SK-N-DZ (cell line): Measurements from ENCODE around the gene UBA52.
"Not testable (repeated sequence)": the region's sequence is repeated elsewhere in the genome, so short reads cannot be mapped to it uniquely, and the experiment has no call there.

Experiments
- DNase-seq: peaks from one replicate; pipeline ENCODE4 v3.0.0-alpha.2; 2015; ENCODE audit warnings: low spot score

UBA52 gene

GRCh38 chr19:18592732-18593131, 21.1 kb downstream of the UBA52 start:
- DNase-seq = not testable (repeated sequence)

DNA sequence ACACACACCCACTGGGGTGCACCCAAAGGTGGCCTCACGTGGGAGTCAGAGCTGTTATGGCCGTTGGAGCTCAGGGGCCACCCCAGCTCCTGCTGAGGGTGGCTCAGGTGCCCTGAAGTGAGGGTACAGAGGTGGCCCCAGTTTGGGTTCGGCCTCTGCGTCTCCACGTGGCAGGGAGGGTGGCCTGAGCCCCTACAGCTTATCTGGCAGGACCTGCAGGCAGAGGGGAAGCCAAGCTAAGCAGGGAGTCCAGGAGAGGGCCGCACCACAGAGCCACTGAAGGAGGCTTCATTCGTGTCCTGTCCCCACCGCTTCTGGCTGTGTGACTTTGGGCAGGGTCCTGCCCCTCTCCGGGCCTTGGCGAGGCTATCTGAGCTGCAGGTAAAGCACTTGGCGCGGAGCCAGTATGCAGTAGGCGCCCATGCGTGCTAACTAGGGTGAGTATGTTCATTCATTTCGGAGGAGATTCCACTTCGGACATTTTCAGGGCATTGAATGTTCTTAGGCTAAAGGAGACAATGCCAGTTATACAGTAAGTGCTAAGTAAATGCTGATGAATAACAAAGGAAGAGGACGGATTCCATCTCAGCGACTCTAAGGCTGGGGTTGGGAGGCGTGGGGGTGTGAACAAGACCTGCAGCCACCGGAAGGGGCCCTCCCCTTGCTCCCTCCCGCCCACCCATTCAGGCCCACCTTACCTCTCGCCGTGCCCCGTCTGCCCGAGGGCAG, 21.9 kb downstream of the UBA52 start:
- no peak for DNase-seq

- DNase-seq = peak; percentile 69
Observed at GRCh38 chr19:18594096-18594823, 22.6 kb downstream of the UBA52 start.

DNA sequence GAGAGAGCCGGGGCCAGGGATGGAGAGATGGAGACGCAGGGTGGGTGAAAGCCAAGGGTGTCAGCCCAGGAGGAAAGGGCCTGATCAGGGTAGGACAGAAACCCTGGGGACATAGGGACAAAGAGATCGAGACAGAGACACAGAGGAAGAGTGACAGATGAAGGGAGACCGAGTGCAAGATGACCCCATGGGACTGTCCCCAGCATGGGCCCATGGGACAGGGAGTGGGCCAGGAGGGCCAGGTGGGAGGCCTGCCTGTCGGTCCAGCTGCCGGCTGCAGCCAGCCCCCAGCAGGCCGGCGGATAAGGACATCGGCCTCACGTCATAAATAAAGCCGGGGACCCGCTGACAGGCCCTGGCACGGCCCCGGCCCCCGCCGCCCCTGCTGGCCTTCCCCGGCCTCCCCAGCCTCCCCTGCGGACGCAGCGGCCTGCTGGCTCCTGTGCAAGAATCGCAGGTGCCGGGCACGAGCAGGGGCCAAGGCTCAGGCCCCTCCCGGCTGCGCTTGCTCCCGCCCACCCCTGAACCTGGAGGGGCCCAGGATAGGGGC, 23.2 kb downstream of the UBA52 start:
- DNase-seq = no peak

DNA sequence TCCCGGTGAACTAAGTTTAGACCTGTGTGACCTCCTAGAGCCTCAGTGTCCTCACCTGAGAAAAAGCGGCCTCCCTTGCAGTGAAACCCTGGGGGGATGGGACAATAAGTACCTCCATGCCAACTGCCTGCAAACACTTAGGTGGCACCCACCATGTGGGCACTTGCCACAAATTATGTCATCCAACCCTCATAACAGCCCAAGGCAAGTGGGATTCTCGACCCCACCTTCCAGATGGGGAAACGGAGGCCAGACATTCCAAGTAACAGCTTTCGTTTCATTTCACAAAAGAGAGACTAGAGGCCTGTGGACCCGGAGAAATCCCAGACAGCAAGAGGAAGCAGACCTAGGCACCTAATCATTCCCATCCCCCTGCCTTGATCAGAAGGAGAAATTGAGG, 23.8 kb downstream of the UBA52 start:
- no peak for DNase-seq

DNA sequence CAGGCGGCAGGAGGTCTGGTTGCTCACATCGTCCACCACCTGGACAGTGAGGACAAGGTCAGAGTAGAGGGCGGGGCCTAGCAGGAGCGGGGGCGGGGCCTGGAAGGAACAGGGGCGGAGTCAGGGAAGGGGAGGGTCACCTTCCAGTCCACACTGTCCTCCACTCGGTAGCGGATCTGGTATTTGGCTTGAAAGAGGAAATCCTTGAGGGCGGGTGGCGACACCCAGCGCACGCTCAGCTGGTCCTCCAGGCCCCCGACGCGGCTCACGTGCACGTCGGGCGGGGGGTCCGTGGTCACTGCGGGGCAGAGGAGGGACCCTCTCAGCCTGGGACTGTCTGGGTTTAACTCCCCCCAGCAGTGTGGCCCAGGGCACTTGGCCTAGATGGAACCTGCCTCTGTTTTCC, 25.1 kb downstream of the UBA52 start:
- peak; percentile 79 for DNase-seq

DNA sequence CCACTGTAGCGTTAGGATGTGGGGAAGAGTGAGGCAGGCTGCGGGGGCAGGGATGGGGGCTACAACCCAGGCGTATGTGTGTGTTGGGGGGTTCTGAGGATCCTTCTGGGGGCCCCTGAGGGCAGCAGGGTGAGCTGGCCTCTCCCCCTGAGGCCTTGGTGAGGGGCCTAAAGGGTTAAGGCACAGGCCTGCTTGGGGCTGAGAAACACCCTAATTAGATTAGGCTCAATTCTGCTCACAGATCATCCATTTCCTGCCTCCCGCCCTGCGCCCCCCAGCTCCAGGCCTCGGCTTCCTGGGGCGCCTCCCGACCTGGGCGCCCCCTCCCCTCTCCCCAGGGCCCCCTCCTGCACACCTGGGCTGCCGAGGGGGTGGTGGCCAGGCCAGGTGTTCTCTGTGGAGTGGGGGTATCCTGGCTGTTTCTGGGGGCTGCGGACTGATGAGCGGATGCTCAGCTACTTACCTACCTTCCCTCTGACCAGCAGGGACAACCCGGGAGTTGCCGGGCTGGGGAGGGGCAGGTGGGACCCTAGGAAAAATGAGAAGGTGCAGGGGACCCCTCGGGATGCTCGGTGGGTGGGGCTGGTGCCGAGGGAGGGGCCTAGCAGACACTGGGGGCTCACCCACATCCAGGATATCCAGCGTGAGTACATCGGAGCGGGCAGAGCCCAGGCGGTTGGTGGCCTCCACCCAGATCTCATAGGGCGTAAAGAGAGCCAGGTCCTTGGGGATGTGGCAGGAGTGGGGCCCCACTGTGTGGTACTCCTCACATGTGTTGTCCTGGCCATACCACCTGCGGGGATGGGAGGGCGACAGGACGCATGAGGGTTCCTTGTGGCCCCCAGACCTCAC, 26.4 kb downstream of the UBA52 start:
- DNase-seq = peak; percentile 75

DNA sequence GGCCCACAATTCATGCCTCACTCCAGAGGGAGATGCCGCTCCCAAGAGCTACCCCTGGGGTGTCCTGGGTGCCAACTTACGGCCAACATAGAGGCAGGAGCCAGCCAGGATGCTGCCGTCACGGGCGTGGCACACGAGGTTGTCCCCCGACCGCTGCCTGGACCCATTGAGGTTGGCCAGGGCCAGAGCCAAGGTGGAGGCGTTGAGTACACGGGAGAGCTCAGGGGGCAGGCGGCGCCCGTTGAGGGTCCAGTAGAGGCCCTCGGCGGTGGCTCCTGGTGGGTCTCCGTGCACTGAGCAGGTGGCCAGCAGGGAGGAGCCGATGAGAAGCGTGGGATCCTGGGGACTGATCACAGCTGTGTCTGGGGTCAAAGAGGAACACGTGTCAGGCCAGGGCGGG, 27.8 kb downstream of the UBA52 start:
- DNase-seq = no peak

DNA sequence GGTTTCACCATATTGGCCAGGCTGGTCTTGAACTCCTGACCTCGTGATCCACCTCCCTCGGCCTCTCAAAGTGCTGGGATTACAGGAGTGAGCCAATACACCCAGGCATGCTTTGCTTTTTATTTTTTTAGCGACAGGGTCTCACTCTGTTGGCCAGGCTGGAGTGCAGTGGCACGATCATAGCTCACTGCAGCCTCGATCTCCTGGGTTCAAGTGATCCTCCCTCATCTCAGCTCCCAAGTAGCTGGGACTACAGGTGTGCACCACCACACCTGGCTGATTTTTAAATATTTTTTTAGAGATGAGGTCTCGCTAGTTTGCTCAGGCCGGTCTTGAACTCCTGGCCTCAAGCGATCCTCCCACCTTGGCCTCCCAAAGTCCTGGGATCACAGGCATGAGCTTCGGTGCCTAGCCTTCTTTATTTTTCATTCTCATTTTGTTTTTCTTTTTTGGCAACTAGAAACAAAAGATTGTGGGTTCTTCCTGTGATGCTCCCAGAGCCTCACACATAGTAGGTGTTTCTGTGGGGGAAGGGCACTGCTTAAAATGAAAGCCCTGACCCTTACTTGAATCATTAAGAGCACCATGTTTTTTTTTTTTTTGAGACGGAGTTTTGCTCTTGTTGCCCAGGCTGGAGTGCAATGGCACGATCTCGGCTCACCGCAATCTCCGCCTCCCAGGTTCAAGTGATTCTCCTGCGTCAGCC, 29.2 kb downstream of the UBA52 start:
- not testable (repeated sequence) for DNase-seq

- no peak for DNase-seq
Observed at GRCh38 chr19:18601875-18602274, 30.2 kb downstream of the UBA52 start.

DNA sequence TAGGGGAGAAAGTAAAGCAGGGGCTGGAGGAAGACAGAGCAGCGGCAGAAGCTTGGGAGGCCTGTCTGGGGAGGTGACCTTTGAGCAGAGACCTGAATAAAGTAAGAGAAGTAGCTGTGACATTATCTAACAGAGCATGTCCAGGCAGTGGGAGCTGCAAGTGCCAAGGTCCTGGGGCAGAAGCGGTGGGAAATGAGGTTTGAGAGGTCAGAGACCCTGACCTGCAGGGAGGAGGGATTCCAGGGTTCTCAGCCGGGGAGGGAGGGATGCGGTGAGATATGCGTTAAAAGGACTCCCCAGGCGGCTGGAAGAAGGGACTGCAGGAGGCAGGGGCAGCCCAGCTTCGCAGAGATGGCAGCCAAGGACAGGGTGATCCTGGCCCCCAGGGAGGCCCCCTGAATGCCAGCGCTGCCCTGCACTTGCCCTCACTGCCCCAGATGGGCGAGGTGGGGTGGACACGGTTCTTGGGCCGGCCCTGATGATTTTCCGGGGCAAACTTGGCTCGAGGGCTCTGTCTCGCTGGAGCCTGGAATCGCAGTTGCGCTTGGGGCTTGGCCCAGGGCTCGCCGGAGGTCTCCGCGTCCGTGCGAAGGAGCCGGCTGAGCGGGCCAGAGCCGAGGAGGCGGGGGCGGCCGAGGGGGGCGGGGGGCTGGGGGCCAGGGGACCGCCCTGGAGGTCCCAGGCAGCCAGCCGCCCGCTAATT, 31.7 kb downstream of the UBA52 start:
- DNase-seq = peak; percentile 52

- no peak for DNase-seq
Observed at GRCh38 chr19:18603958-18604819, 32.5 kb downstream of the UBA52 start.

- DNase-seq = no peak
Observed at GRCh38 chr19:18604820-18605159, 33.1 kb downstream of the UBA52 start.

- no peak for DNase-seq
Observed at GRCh38 chr19:18605196-18605545, 33.5 kb downstream of the UBA52 start.

DNA sequence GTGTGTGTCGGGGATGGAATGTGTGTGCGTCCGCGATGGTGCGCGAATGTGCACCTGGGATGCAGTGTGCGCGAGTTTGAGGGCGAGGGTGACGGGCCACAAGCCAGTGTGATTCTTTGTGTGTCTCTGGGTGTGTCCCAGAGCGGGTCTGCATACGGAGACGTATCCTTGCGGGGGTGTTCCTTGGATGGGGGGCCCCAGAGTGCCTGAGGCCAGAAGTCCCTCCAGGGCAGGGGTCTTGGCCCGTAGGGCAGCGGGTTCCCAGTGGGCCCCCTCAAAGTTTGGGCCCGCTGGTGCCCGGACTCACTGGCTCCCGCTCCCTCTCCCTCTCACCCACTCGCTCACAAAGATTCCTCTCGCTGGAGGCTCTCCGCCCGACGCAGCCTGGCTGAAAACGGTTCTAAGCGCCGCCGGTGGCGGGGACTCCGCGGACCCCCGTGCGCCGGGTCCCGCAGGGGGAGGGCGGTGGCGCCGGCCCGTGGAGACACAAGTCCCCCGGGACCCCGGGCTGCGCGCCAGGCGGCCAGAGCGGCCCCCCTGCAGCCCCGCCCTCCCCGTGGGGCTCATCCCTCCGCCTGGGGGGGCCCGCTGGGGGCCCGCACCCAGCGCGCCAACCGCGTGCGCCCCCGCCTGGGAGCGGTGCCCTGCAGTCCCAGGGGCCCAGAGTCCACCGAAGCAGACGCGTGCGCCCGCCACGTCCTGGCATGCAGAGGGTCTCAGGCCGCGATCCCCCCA, 34.1 kb downstream of the UBA52 start:
- no peak for DNase-seq

GRCh38 chr19:18606281-18607225, 34.9 kb downstream of the UBA52 start, which contains the start of gene CRLF1:
CRLF1 (minus strand) TSS chr19:18606799; CDS start chr19:18606656, 143 bp downstream.
- no peak for DNase-seq

DNA sequence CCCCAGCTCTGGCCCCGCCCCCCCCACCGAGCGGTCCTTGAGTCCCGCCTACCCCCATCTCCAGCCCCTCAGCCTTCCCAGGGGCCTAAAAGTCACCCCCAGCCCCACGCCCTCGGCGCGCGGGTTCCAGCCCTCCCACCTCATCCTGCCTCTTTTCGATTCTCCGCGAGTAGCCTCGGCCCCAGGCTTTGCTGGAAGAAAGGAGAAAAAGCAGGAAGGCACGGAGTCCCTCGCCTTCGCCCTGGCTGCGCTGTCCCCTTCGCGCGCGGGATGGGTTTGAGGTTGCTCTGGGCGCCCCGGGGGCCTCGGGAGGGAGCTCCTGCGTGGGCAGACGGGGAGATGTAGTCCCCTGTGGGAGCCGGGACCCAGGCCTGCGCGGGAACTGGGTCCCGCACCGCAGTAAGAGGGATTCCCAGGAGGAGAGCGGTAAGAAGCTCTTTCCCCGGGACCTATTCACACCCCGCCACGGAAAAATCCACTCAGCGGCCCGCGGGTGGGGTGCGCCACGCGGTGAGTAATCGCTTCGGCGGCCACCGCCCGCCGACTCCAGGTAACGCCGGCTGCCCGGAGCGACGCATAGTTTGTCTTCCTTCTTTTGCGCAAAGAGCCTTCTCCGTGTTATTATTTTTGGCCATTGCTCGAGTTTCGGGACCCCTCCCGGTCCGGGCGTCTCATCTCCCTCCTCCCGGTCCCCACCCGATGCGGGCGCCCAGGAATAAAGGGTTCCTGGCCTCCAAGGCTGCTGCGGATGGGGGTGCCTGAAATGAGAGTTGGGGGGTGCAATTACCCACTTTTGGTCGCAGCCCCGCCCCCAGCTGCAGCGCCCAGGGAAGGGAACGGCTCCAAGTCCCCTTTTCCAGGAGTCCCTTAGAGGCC, 35.8 kb downstream of the UBA52 start:
- no peak for DNase-seq
